ENCODE data around the gene MMP15. TPM values are rescaled to one million over a fixed set of nuclear protein-coding genes. Genes with fewer than 3 reads are reported as not detected.

The MMP15 gene
- total RNA-seq, 4 donors from 2014 or later: under 0.01 to 12.5 (median 2.6) TPM

GRCh38 chr16:58012481-58012880 lies 13.1 kb upstream of the MMP15 start:
- H3K36me3 ChIP-seq: no peaks in the 10 kb centered on the region
- no peaks in the 10 kb centered on the region for H3K9me3 ChIP-seq
- no peaks in the 10 kb centered on the region for H3K27me3 ChIP-seq
- H3K4me1 ChIP-seq: no peaks in the 10 kb centered on the region
- H3K27ac ChIP-seq: no peak overlapping the region
- H3K4me3 ChIP-seq: no peak overlapping the region
- TF ChIP-seq POLR2A (IDR thresholded peaks at IDR 0.05): no peak
- TF ChIP-seq, protein P1, sequence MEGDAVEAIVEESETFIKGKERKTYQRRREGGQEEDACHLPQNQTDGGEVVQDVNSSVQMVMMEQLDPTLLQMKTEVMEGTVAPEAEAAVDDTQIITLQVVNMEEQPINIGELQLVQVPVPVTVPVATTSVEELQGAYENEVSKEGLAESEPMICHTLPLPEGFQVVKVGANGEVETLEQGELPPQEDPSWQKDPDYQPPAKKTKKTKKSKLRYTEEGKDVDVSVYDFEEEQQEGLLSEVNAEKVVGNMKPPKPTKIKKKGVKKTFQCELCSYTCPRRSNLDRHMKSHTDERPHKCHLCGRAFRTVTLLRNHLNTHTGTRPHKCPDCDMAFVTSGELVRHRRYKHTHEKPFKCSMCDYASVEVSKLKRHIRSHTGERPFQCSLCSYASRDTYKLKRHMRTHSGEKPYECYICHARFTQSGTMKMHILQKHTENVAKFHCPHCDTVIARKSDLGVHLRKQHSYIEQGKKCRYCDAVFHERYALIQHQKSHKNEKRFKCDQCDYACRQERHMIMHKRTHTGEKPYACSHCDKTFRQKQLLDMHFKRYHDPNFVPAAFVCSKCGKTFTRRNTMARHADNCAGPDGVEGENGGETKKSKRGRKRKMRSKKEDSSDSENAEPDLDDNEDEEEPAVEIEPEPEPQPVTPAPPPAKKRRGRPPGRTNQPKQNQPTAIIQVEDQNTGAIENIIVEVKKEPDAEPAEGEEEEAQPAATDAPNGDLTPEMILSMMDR (IDR thresholded peaks at IDR 0.05): no peak
- DNase-seq: no peak
- intact Hi-C loops (cut with DNase I; ENCODE audit: low total_unique reads): no loop called here

GRCh38 chr16:58013201-58013956 lies 12.2 kb upstream of the MMP15 start:
- Histone ChIP-seq H3K36me3 (no peaks in the 10 kb centered on the region), H3K27ac (no peak overlapping the region), H3K4me3 (no peak overlapping the region), H3K9me3 (no peaks in the 10 kb centered on the region), H3K27me3 (no peaks in the 10 kb centered on the region), H3K4me1 (no peaks in the 10 kb centered on the region)
- intact Hi-C loops (cut with DNase I; ENCODE audit: low total_unique reads): no loop called here
- DNase-seq: no peak
- TF ChIP-seq, protein P1 (IDR thresholded peaks at IDR 0.05): no peak
- TF ChIP-seq POLR2A (IDR thresholded peaks at IDR 0.05): no peak

- intact Hi-C loops (cut with DNase I; ENCODE audit: low total_unique reads): no loop called here
- Histone ChIP-seq H3K4me3 (no peak overlapping the region), H3K36me3 (no peaks in the 10 kb centered on the region), H3K9me3 (no peaks in the 10 kb centered on the region), H3K4me1 (peaks cover 0 to 2% of the 10 kb centered on the region in 2 donors), H3K27ac (no peak overlapping the region), H3K27me3 (no peaks in the 10 kb centered on the region)
- no peak for TF ChIP-seq POLR2A (IDR thresholded peaks at IDR 0.05)
- TF ChIP-seq, protein P1 (IDR thresholded peaks at IDR 0.05): no peak
- DNase-seq: no peak
Observed at GRCh38 chr16:58016840-58017446, 8.6 kb upstream of the MMP15 start.

GRCh38 chr16:58018803-58019202 lies 6.8 kb upstream of the MMP15 start:
- Histone ChIP-seq H3K27ac (no peak overlapping the region), H3K27me3 (no peaks in the 10 kb centered on the region), H3K4me1 (peaks cover 0 to 12% of the 10 kb centered on the region in 2 donors), H3K9me3 (no peaks in the 10 kb centered on the region), H3K4me3 (no peak overlapping the region), H3K36me3 (no peaks in the 10 kb centered on the region)
- TF ChIP-seq, protein P1 (IDR thresholded peaks at IDR 0.05): no peak
- TF ChIP-seq POLR2A (IDR thresholded peaks at IDR 0.05): no peak
- intact Hi-C loops (cut with DNase I; ENCODE audit: low total_unique reads): no loop called here
- DNase-seq: no peak

DNA sequence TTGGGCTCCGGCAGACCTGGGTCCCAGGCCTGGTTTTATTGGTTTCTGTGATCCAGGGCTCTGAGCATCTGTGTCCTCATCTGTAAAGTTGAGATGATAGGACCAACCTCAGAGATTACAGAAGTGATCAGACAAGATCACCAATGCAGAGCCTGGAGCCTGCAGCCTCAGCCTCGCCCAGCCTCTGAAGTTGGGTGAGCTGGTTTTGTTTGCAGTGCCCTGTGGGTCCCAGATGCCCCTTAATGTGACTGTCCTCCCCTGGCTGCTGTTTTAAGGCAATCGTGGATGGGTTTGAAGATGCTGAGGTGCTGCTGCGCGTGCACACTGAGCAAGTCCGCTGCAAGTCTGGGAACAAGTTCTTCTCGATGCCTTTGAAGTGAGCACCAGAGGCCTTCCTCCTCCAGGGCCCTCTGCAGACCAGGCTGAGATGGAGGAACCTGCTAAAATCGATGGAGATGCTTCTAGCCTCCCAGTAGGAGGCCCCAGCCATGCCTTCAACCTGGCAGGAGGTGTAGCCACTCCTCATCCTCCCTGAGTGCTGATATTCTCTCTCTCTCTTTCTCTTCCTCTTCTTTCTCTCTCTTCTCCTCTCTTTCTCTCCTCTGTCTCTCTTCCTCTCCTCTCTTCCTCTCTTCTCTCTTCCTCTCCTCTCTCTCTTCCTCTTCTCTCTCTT lies 5.6 kb upstream of the MMP15 start:
- no peak overlapping the region for H3K27ac ChIP-seq
- TF ChIP-seq, protein P1 (IDR thresholded peaks at IDR 0.05): no peak
- no peak for TF ChIP-seq POLR2A (IDR thresholded peaks at IDR 0.05)
- DNase-seq: no peak
- no peaks in the 10 kb centered on the region for H3K27me3 ChIP-seq
- H3K36me3 ChIP-seq: no peaks in the 10 kb centered on the region
- no peak overlapping the region for H3K4me3 ChIP-seq
- H3K9me3 ChIP-seq: no peaks in the 10 kb centered on the region
- intact Hi-C loops (cut with DNase I; ENCODE audit: low total_unique reads): loop anchor here (5.0 kb wide), 1 partner anchor 107 kb away; the partner anchor contains the start of gene CFAP20
- H3K4me1 ChIP-seq: peaks cover 0 to 12% of the 10 kb centered on the region in 2 donors

Measured in uterus (tissue), 4 donors.